Heart right ventricle (tissue), 16 donors: ENCODE data around the gene ZNF668. TPM values are rescaled to one million over a fixed set of nuclear protein-coding genes. Genes with fewer than 3 reads are reported as not detected.

Source experiments
- ATAC-seq, 8 donors: fragments of 200-7000 bp; cut with Tn5 transposase; one replicate each; pipeline ENCODE4 v1.9.1; 2020; ENCODE audit warnings: mild to moderate bottlenecking in 8 of 8, moderate library complexity in 8 of 8, moderate number of reproducible peaks in 1 of 8
- DNase-seq, 2 donors: peaks; one replicate each; pipeline ENCODE4 v3.0.0-alpha.2; 2020
- H3K27ac ChIP-seq, 10 donors: fragments of 200-600 bp; sonication (generic) in 2 of 10; one replicate each; pipeline versions ENCODE4 v1.5.0 to v1.8.0; 2020 to 2022; ENCODE audit warnings: mild to moderate bottlenecking in 3 of 10
- H3K27me3 ChIP-seq, 7 donors: fragments of 200-600 bp; one replicate each; pipeline ENCODE4 v1.8.0; 2021 to 2022; ENCODE audit warnings: mild to moderate bottlenecking in 2 of 7
- H3K36me3 ChIP-seq, 9 donors: fragments of 200-600 bp; sonication (generic) in 1 of 9; one replicate each; pipeline versions ENCODE4 v1.5.0 to v1.8.0; 2020 to 2022; ENCODE audit warnings: mild to moderate bottlenecking in 2 of 9
- H3K4me1 ChIP-seq, 9 donors: fragments of 200-600 bp; sonication (generic) in 1 of 9; one replicate each; pipeline versions ENCODE4 v1.5.0 to v1.8.0; 2020 to 2022; ENCODE audit warnings: mild to moderate bottlenecking in 4 of 9
- H3K4me3 ChIP-seq, 10 donors: fragments of 200-600 bp; sonication (generic) in 2 of 10; one replicate each; pipeline versions ENCODE4 v1.5.0 to v1.8.0; 2020 to 2022; ENCODE audit warnings: mild to moderate bottlenecking in 7 of 10, moderate library complexity in 2 of 10
- H3K9me3 ChIP-seq, 11 donors: fragments of 200-600 bp in 10 of 11; sonication (generic) in 2 of 11; one replicate each; pipeline versions ENCODE4 v1.5.0 to v1.8.0; 2013 to 2022; ENCODE audit warnings: mild to moderate bottlenecking in 2 of 11, control low read depth in 1 of 11, moderate library complexity in 1 of 11
- WGBS, 2 donors: extraction: QIAGEN DNeasy Blood & Tissue Kit; methylation state at CpG; one replicate each; pipeline ENCODE4 v1.1.7; 2013; ENCODE audit warnings: inconsistent platforms in 1 of 2; 5-methylcytosine and 5-hydroxymethylcytosine counted together
- intact Hi-C, 10 donors: fragments of 100-400 bp; cut with DNase I; formaldehyde crosslinking; loops; one replicate each; pipeline versions ENCODE4 v1.11.1 to v1.14.2; 2022
- polyA plus RNA-seq, 2 donors: library from polyadenylated mRNA; stranded (reverse); fragments of 200-250 nt; gene quantifications; one replicate each; pipeline ENCODE4 v1.2.3, GENCODE V29; 2013
- total RNA-seq, 10 donors: library from RNA; stranded (reverse); fragmentation: NEBNext Ultra II Directional in 3 of 10; extraction: Animal tissue kit (Norgen Biotek cat#: 25700) in 3 of 10; gene quantifications; one replicate each; pipeline versions ENCODE4 v1.2.1 to v1.2.4, GENCODE V29; 2021 to 2023
- TF ChIP-seq, protein P1 (sequence below), 9 donors: fragments of 200-600 bp; sonication (generic) in 2 of 9; IDR thresholded peaks; one replicate each; pipeline versions ENCODE4 v1.5.0 to v1.8.0; 2021 to 2022; ENCODE audit warnings: antibody characterized with exemption in 9 of 9, mild to moderate bottlenecking in 5 of 9, moderate library complexity in 1 of 9
- donor health status: Arrhythmogenic right ventricular cardiomyopathy.
- donor health status: ischemic (EF 13 %, LVEDD 7.1; RV severe dilation, severe dysfunction).
- donor health status: healthy with polysubstance abuse.
- donor health status: DM: no; HTN: yes; CAD: no.
- donor health status: DM: no; HTN: no; CAD: no.
- donor health status: ischemic (EF 25% LVEDD 6.9; RV normal size, moderate dysfunction).
- donor health status: ischemic (EF 25% LVEDD 5.7; RV mildly dilated, moderate dysfunction).
- donor health status: healthy.
- donor health status: DM: yes; HTN: yes; CAD: no.
- donor health status: Ischemic cardiomyopathy.
- donor health status: ischemic (EF 35%, LVEDD 5.7; RV mildly dilated, moderate dysfunction).
- donor health status: nonischemic (EF 11% LVEDD 7.7; RV severe dilation, severe dysfunction).
- donor health status: DM: yes; HTN: yes; CAD: no.
- donor health status: PGD.
- donor health status: ischemic (EF 29% LVEDD 5.4; RV normal size, mild dysfunction).
- donor health status: nonischemic (EF 23%, LVEDD 6.1; RV moderate dilation, normal function).

ZNF668 gene
- total and polyA plus RNA-seq, 12 donors = 3.6 to 8.2 (median 4.9) TPM

DNA sequence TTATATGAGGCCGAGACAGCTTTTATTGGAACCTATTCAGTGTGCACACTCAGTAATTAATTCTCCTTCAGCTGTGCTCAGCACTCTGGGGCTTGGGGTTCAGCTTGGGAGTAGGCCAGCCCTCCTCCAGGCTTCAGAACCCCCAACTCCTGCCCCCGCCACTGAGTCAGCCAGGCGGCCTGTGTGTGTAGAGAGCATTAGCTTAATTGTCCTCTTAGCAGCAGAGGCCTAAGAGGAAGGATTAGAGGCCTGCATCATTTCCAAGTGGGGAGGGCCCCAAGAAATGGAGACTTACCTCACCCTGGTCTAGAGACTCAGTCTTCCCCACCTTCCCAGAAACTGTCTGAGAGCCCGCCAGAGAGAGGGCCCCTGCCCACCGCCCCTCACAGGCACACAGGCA, 13.9 kb upstream of the ZNF668 start:
- 87 to 88% methylated on average over 5 of the region's 5 CpGs for WGBS, 2 donors
- ATAC-seq (no peak), DNase-seq (no peak)
- TF ChIP-seq, protein P1, sequence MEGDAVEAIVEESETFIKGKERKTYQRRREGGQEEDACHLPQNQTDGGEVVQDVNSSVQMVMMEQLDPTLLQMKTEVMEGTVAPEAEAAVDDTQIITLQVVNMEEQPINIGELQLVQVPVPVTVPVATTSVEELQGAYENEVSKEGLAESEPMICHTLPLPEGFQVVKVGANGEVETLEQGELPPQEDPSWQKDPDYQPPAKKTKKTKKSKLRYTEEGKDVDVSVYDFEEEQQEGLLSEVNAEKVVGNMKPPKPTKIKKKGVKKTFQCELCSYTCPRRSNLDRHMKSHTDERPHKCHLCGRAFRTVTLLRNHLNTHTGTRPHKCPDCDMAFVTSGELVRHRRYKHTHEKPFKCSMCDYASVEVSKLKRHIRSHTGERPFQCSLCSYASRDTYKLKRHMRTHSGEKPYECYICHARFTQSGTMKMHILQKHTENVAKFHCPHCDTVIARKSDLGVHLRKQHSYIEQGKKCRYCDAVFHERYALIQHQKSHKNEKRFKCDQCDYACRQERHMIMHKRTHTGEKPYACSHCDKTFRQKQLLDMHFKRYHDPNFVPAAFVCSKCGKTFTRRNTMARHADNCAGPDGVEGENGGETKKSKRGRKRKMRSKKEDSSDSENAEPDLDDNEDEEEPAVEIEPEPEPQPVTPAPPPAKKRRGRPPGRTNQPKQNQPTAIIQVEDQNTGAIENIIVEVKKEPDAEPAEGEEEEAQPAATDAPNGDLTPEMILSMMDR (IDR thresholded peaks at IDR 0.05) = no peak
- Histone ChIP-seq H3K9me3 (no peaks in the 10 kb centered on the region), H3K27me3 (no peaks in the 10 kb centered on the region), H3K4me1 (peaks cover 0 to 5% (median 0%) of the 10 kb centered on the region in 9 donors), H3K4me3 (no peak overlapping the region), H3K27ac (no peak overlapping the region), H3K36me3 (peaks cover 0 to 96% (median 16%) of the 10 kb centered on the region in 9 donors)
- intact Hi-C loops = loop anchor here in 2 of 10 donors (5.0 to 10.0 kb wide), 2 partner anchors 41 to 103 kb away; partner anchors contain the start of gene HSD3B7 (in 1 of the 2)

GRCh38 chr16:31087481-31087880, 13.4 kb upstream of the ZNF668 start:
- 92 to 95% methylated on average over 8 of the region's 8 CpGs for WGBS, 2 donors
- H3K4me1 ChIP-seq = peaks cover 0 to 7% (median under 1%) of the 10 kb centered on the region in 9 donors
- no peak overlapping the region for H3K4me3 ChIP-seq
- no peak for DNase-seq
- no peak overlapping the region for H3K27ac ChIP-seq
- H3K36me3 ChIP-seq = peaks cover 0 to 97% (median 19%) of the 10 kb centered on the region in 9 donors
- intact Hi-C loops = loop anchor here in 2 of 10 donors (5.0 to 10.0 kb wide), 2 partner anchors 40 to 103 kb away; partner anchors contain the start of gene HSD3B7 (in 1 of the 2)
- TF ChIP-seq, protein P1 (IDR thresholded peaks at IDR 0.05) = no peak
- no peaks in the 10 kb centered on the region for H3K27me3 ChIP-seq
- no peak for ATAC-seq
- H3K9me3 ChIP-seq = no peaks in the 10 kb centered on the region

GRCh38 chr16:31086629-31086906, 12.5 kb upstream of the ZNF668 start:
- no peak for ATAC-seq
- no peaks in the 10 kb centered on the region for H3K27me3 ChIP-seq
- no peaks in the 10 kb centered on the region for H3K9me3 ChIP-seq
- peaks cover 0 to 100% (median 19%) of the 10 kb centered on the region in 9 donors for H3K36me3 ChIP-seq
- TF ChIP-seq, protein P1 (IDR thresholded peaks at IDR 0.05) = no peak
- no peak overlapping the region for H3K27ac ChIP-seq
- intact Hi-C loops = loop anchor here in 2 of 10 donors (5.0 to 10.0 kb wide), 2 partner anchors 39 to 102 kb away; partner anchors contain the start of gene HSD3B7 (in 1 of the 2)
- no peak for DNase-seq
- peaks cover 0 to 16% (median 6%) of the 10 kb centered on the region in 9 donors for H3K4me1 ChIP-seq
- 84 to 87% methylated on average over 6 of the region's 6 CpGs for WGBS, 2 donors
- H3K4me3 ChIP-seq = no peak overlapping the region

GRCh38 chr16:31085873-31086628, 12.0 kb upstream of the ZNF668 start:
- H3K9me3 ChIP-seq = no peaks in the 10 kb centered on the region
- DNase-seq = no peak
- peaks cover 0 to 100% (median 17%) of the 10 kb centered on the region in 9 donors for H3K36me3 ChIP-seq

More at GRCh38 chr16:31085873-31086628, 12.0 kb upstream of the ZNF668 start:
- Histone ChIP-seq H3K4me1 (peaks cover 0 to 16% (median 6%) of the 10 kb centered on the region in 9 donors), H3K4me3 (no peak overlapping the region), H3K27ac (no peak overlapping the region), H3K27me3 (no peaks in the 10 kb centered on the region)
- WGBS, 2 donors = 84 to 86% methylated on average over 18 of the region's 18 CpGs
- no peak for ATAC-seq
- TF ChIP-seq, protein P1 (IDR thresholded peaks at IDR 0.05) = no peak
- intact Hi-C loops = loop anchor here in 2 of 10 donors (5.0 to 10.0 kb wide), 2 partner anchors 39 to 101 kb away; partner anchors contain the start of gene HSD3B7 (in 1 of the 2)
